ENCODE measurements around the gene OR51I2.

OR51I2 gene

DNA sequence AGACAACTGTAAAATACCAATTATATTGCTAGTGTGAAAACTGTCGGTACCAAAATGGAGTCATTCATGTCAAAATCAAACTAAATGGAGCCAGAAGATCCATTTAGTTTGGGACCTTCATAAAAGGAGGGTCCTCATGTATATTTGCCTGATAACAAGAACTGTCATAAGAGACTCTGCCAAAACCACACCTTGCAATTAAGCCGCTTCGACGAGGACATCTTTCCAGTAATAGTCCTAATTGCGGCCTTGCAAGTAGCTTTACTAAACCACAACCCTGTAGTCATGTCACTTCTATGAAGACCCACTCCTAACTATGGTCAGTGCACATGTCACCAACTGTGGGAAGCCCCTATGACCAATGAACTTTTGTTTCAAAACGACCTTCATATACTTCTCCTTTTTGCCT, 51.3 kb downstream of the OR51I2 start:
- H3K27ac ChIP-seq: no peak overlapping the region
- POLR2A ChIA-PET (ENCODE audit: low non-redundant PET): no interaction called here
- CTCF ChIA-PET: no interaction called here
- DNase-seq (ENCODE audit: low spot score): no peak
- TF ChIP-seq CTCF (conservative IDR thresholded peaks at IDR 0.05; ENCODE audit: low read depth): no peak

GRCh38 chr11:5504403-5504921, 55.3 kb downstream of the OR51I2 start:
- no peak for TF ChIP-seq CTCF (conservative IDR thresholded peaks at IDR 0.05; ENCODE audit: low read depth)
- POLR2A ChIA-PET (ENCODE audit: low non-redundant PET): no interaction called here
- DNase-seq (ENCODE audit: low spot score): no peak
- CTCF ChIA-PET: no interaction called here
- H3K27ac ChIP-seq: no peak overlapping the region

DNA sequence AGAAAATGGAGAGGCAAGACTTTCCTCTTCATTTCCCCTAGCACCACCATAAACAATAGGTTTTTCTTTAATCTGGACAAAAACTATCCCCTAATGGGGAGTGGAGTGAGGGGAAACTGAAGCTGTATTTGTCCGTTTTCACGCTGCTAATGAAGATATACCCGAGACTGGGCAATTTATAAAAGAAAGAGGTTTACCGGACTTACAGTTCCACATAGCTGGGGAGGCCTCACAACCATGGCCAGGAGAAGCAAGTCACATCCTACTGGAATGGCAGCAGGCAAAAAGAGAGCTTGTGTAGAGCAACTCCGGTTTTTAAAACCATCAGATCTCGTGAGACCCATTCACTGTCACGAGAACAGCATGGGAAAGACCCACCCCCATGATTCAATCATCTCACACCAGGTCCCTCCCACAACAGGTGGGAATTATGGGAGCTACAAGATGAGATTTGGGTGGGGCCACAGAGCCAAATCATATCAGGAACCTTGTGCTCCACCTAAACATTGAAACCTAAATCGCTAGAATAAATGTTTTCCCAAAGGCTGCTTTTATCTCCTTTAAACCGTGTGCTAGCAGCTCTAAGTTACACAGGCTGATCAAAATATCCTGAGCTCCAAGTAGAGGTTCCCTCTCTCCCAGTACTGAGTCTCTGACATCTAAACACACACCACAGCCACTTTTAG, 56.4 kb downstream of the OR51I2 start:
- no peak for DNase-seq (ENCODE audit: low spot score)
- ChIA-PET CTCF (no interaction called here), POLR2A (ENCODE audit: low non-redundant PET) (no interaction called here)
- TF ChIP-seq CTCF (conservative IDR thresholded peaks at IDR 0.05; ENCODE audit: low read depth): no peak
- H3K27ac ChIP-seq: no peak overlapping the region
